GM23338 (cell line): ENCODE data around the gene RBM19. TPM values are rescaled to one million over a fixed set of nuclear protein-coding genes. Genes with fewer than 3 reads are reported as not detected.

ENCODE experiments used
- ATAC-seq: fragments of 200-7000 bp; cut with Tn5 transposase; 3 replicates; pipeline ENCODE4 v1.9.1; 2020
- DNase-seq: peaks from one replicate; pipeline ENCODE4 v3.0.0-alpha.2; 2015; ENCODE audit warnings: low spot score
- H2AFZ ChIP-seq: fragments of 200-600 bp; sonication (generic); 2 replicates; pipeline ENCODE4 v1.8.0; 2016; ENCODE audit warnings: antibody characterized with exemption, mild to moderate bottlenecking, moderate library complexity
- H3F3A ChIP-seq: fragments of 200-600 bp; sonication (generic); replicated peaks from 2 replicates; pipeline ENCODE4 v1.8.0; 2017; ENCODE audit warnings: antibody characterized with exemption, mixed run types, low read depth
- H3K27ac ChIP-seq: fragments of 200-600 bp; sonication (generic); 2 replicates; pipeline ENCODE4 v1.6.1; 2016; ENCODE audit warnings: low read depth
- H3K27me3 ChIP-seq: fragments of 200-600 bp; sonication (generic); 2 replicates; pipeline ENCODE4 v1.8.0; 2016; ENCODE audit warnings: mild to moderate bottlenecking, mixed run types, moderate library complexity; ENCODE audit not compliant: insufficient read depth
- H3K36me3 ChIP-seq: fragments of 200-600 bp; sonication (generic); 2 replicates; pipeline ENCODE4 v1.8.0; 2016; ENCODE audit warnings: mild to moderate bottlenecking; ENCODE audit not compliant: insufficient read depth
- H3K4me1 ChIP-seq: fragments of 200-600 bp; sonication (generic); 2 replicates; pipeline ENCODE4 v1.8.0; 2016; ENCODE audit warnings: mild to moderate bottlenecking, moderate library complexity; ENCODE audit not compliant: insufficient read depth
- H3K4me2 ChIP-seq: fragments of 200-600 bp; sonication (generic); 2 replicates; pipeline ENCODE4 v1.7.1; 2017; ENCODE audit warnings: mixed run types
- H3K4me3 ChIP-seq: fragments of 200-600 bp; sonication (generic); 2 replicates; pipeline ENCODE4 v1.6.1; 2016; ENCODE audit warnings: mixed run types
- H3K79me2 ChIP-seq: fragments of 200-600 bp; sonication (generic); replicated peaks from 2 replicates; pipeline ENCODE4 v1.8.0; 2017; ENCODE audit warnings: mild to moderate bottlenecking; ENCODE audit not compliant: insufficient read depth
- H3K9me2 ChIP-seq: fragments of 200-600 bp; sonication (generic); 2 replicates; pipeline ENCODE4 v1.8.0; 2017; ENCODE audit not compliant: insufficient read depth
- H4K20me1 ChIP-seq: fragments of 200-600 bp; sonication (generic); replicated peaks from 2 replicates; pipeline ENCODE4 v1.8.0; 2017; ENCODE audit warnings: mild to moderate bottlenecking; ENCODE audit not compliant: insufficient read depth
- H3K27ac Mint-ChIP-seq: 2 replicates; pipeline ENCODE4 v1.8.0; 2020; ENCODE audit warnings: inconsistent platforms, mild to moderate bottlenecking, moderate library complexity, mixed read lengths
- H3K27me3 Mint-ChIP-seq: 3 replicates; pipeline ENCODE4 v1.8.0; 2022; ENCODE audit warnings: low read depth, mild to moderate bottlenecking, moderate library complexity, mixed read lengths, inconsistent platforms; ENCODE audit not compliant: insufficient read depth, poor library complexity
- H3K36me3 Mint-ChIP-seq: 3 replicates; pipeline ENCODE4 v1.8.0; 2021; ENCODE audit warnings: low read depth, mild to moderate bottlenecking, inconsistent platforms, moderate library complexity, mixed read lengths
- H3K4me1 Mint-ChIP-seq: 3 replicates; pipeline ENCODE4 v1.8.0; 2020; ENCODE audit warnings: mild to moderate bottlenecking, inconsistent platforms, mixed read lengths
- H3K4me3 Mint-ChIP-seq: 3 replicates; pipeline ENCODE4 v1.8.0; 2021; ENCODE audit warnings: moderate library complexity, mild to moderate bottlenecking, inconsistent platforms, mixed read lengths
- H3K9me3 Mint-ChIP-seq: 3 replicates; pipeline ENCODE4 v1.8.0; 2020; ENCODE audit warnings: moderate library complexity, mild to moderate bottlenecking, inconsistent platforms, mixed read lengths
- CREB1 ChIP-seq: fragments of 250-450 bp; sonication (Bioruptor Pico); IDR thresholded peaks from 2 replicates; pipeline ENCODE4 v1.5.0; 2020; ENCODE audit warnings: low read depth, mild to moderate bottlenecking, moderate library complexity
- EZH2 ChIP-seq: fragments of 200-600 bp; sonication (generic); IDR thresholded peaks from one replicate; pipeline ENCODE4 v1.8.0; 2017; ENCODE audit warnings: antibody characterized with exemption, mild to moderate bottlenecking, low read depth; ENCODE audit not compliant: unreplicated experiment
- EZH2phosphoT487 ChIP-seq: fragments of 200-600 bp; sonication (generic); IDR thresholded peaks from one replicate; pipeline ENCODE4 v1.8.1; 2018; ENCODE audit warnings: antibody characterized with exemption; ENCODE audit not compliant: unreplicated experiment
- JUNB ChIP-seq: IDR thresholded peaks from one replicate; pipeline ENCODE4 v1.6.1; 2016; ENCODE audit warnings: antibody characterized with exemption; ENCODE audit not compliant: unreplicated experiment
- NANOG ChIP-seq: IDR thresholded peaks from 2 replicates; pipeline ENCODE4 v1.6.1; 2016; ENCODE audit warnings: antibody characterized with exemption, borderline replicate concordance
- POLR2AphosphoS5 ChIP-seq: IDR thresholded peaks from 2 replicates; pipeline ENCODE4 v1.6.1; 2016; ENCODE audit warnings: antibody characterized with exemption, low read depth
- STAT1 ChIP-seq: IDR thresholded peaks from one replicate; pipeline ENCODE4 v1.6.1; 2016; ENCODE audit warnings: antibody characterized with exemption; ENCODE audit not compliant: unreplicated experiment
- ZNF114 ChIP-seq: fragments of 250-450 bp; sonication (Bioruptor Pico); IDR thresholded peaks from 2 replicates; pipeline ENCODE4 v1.5.0; 2020; ENCODE audit warnings: mild to moderate bottlenecking, moderate library complexity
- ZNF331 ChIP-seq: fragments of 250-450 bp; sonication (Bioruptor Pico); IDR thresholded peaks from 2 replicates; pipeline ENCODE4 v1.5.0; 2020; ENCODE audit warnings: low read depth, mild to moderate bottlenecking, moderate library complexity
- polyA plus RNA-seq: library from polyadenylated mRNA; unstranded; fragments of >200 nt; fragmentation: Nextera tagmentation; extraction: Ambion mirVana; gene quantifications from 2 replicates; pipeline ENCODE4 v1.2.1, GENCODE V29; 2016
- total RNA-seq: library from RNA; depleted of rRNA; stranded (reverse); fragments of >200 nt; shearing (Covaris generic); gene quantifications from 2 replicates; pipeline ENCODE4 v1.2.3, GENCODE V29; 2014
- TF ChIP-seq, protein P1 (sequence below): IDR thresholded peaks from one replicate; pipeline ENCODE4 v1.6.1; 2018; ENCODE audit warnings: antibody characterized with exemption; ENCODE audit not compliant: unreplicated experiment
- TF ChIP-seq, protein P2 (sequence below), 2 experiments: fragments of 200-600 bp in 1 of 2; sonication (generic) in 1 of 2; conservative IDR thresholded peaks; 2 replicates each; pipeline versions ENCODE4 v1.5.1 to v1.6.1; 2016 to 2017; ENCODE audit warnings: antibody characterized with exemption in 2 of 2, low read depth in 2 of 2, mild to moderate bottlenecking in 2 of 2, moderate library complexity in 1 of 2
- TF ChIP-seq, protein P3 (sequence below): IDR thresholded peaks from 2 replicates; pipeline ENCODE4 v1.6.1; 2016; ENCODE audit warnings: antibody characterized with exemption
- TF ChIP-seq, protein P4 (sequence below): fragments of 250-450 bp; sonication (Bioruptor Pico); IDR thresholded peaks from 2 replicates; pipeline ENCODE4 v1.5.0; 2020; ENCODE audit warnings: mild to moderate bottlenecking, moderate library complexity

RBM19 gene
- total and polyA plus RNA-seq, 2 experiments from 2014 or later: 43.4 to 56.7 TPM

DNA sequence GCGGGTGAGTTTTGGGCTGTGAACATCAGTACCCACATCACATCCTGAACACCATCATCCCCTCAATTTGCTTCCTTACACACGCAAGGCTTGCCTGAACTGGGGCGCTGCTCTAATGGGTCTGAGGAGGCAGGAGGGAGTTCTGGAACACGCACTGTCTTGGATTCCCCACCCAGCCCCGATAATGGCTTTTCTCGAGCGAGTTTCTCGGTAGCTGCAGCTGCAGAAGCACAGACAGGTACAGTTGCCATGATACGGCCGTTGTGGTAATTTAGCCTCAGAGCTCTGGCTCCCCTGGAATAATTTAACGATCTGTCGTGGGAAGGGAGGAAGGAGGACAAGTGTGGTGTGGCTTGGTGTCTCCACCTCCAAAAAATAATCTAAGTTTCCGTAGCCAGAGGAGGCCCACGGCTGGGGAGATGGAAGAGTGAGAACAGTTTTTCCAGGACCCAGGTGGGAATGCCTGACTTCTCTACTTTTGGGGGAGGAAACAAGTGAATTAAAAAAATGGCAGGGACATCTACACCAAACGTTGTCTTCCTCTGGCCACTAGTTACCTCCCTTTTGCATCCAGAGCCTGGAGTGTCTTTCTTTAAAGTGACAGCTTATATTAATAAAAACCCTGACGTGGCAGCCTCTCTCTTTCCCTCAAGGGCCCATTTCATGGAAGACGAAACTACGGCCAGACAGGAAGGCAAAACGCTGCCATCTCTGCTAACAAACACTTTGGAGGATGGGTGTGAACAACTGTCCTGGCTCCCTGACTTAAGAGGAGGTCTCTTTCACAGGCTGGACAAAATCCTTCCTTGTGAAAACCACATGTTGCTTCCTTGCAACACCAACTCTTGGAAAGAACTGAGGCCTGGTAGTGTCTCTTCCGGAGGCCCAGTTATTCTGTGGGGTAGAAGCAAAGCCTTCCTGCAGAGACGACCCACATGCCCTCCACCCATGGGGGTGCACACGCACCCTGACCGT is 84.8 kb downstream of the RBM19 start:
- H3K4me1 Mint-ChIP-seq: 0 out of 3 replicates have a peak, but pooled peaks cover 3% of the 10 kb centered on the region
- H3K4me3 ChIP-seq: no peak overlapping the region
- no peak for TF ChIP-seq STAT1
- TF ChIP-seq POLR2AphosphoS5: no peak
- TF ChIP-seq, protein P1, sequence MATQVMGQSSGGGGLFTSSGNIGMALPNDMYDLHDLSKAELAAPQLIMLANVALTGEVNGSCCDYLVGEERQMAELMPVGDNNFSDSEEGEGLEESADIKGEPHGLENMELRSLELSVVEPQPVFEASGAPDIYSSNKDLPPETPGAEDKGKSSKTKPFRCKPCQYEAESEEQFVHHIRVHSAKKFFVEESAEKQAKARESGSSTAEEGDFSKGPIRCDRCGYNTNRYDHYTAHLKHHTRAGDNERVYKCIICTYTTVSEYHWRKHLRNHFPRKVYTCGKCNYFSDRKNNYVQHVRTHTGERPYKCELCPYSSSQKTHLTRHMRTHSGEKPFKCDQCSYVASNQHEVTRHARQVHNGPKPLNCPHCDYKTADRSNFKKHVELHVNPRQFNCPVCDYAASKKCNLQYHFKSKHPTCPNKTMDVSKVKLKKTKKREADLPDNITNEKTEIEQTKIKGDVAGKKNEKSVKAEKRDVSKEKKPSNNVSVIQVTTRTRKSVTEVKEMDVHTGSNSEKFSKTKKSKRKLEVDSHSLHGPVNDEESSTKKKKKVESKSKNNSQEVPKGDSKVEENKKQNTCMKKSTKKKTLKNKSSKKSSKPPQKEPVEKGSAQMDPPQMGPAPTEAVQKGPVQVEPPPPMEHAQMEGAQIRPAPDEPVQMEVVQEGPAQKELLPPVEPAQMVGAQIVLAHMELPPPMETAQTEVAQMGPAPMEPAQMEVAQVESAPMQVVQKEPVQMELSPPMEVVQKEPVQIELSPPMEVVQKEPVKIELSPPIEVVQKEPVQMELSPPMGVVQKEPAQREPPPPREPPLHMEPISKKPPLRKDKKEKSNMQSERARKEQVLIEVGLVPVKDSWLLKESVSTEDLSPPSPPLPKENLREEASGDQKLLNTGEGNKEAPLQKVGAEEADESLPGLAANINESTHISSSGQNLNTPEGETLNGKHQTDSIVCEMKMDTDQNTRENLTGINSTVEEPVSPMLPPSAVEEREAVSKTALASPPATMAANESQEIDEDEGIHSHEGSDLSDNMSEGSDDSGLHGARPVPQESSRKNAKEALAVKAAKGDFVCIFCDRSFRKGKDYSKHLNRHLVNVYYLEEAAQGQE: no peak
- TF ChIP-seq JUNB: no peak
- TF ChIP-seq, protein P2, sequence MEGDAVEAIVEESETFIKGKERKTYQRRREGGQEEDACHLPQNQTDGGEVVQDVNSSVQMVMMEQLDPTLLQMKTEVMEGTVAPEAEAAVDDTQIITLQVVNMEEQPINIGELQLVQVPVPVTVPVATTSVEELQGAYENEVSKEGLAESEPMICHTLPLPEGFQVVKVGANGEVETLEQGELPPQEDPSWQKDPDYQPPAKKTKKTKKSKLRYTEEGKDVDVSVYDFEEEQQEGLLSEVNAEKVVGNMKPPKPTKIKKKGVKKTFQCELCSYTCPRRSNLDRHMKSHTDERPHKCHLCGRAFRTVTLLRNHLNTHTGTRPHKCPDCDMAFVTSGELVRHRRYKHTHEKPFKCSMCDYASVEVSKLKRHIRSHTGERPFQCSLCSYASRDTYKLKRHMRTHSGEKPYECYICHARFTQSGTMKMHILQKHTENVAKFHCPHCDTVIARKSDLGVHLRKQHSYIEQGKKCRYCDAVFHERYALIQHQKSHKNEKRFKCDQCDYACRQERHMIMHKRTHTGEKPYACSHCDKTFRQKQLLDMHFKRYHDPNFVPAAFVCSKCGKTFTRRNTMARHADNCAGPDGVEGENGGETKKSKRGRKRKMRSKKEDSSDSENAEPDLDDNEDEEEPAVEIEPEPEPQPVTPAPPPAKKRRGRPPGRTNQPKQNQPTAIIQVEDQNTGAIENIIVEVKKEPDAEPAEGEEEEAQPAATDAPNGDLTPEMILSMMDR (conservative IDR thresholded peaks at IDR 0.05; ENCODE audit: low read depth in 2 of 2): no peak
- no peak for TF ChIP-seq CREB1 (CRISPR knock-in tag)
- TF ChIP-seq EZH2: no peak
- TF ChIP-seq, protein P3, sequence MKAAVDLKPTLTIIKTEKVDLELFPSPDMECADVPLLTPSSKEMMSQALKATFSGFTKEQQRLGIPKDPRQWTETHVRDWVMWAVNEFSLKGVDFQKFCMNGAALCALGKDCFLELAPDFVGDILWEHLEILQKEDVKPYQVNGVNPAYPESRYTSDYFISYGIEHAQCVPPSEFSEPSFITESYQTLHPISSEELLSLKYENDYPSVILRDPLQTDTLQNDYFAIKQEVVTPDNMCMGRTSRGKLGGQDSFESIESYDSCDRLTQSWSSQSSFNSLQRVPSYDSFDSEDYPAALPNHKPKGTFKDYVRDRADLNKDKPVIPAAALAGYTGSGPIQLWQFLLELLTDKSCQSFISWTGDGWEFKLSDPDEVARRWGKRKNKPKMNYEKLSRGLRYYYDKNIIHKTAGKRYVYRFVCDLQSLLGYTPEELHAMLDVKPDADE: no peak
- no peak for TF ChIP-seq ZNF331
- TF ChIP-seq ZNF114 (CRISPR knock-in tag): no peak
- TF ChIP-seq, protein P4, sequence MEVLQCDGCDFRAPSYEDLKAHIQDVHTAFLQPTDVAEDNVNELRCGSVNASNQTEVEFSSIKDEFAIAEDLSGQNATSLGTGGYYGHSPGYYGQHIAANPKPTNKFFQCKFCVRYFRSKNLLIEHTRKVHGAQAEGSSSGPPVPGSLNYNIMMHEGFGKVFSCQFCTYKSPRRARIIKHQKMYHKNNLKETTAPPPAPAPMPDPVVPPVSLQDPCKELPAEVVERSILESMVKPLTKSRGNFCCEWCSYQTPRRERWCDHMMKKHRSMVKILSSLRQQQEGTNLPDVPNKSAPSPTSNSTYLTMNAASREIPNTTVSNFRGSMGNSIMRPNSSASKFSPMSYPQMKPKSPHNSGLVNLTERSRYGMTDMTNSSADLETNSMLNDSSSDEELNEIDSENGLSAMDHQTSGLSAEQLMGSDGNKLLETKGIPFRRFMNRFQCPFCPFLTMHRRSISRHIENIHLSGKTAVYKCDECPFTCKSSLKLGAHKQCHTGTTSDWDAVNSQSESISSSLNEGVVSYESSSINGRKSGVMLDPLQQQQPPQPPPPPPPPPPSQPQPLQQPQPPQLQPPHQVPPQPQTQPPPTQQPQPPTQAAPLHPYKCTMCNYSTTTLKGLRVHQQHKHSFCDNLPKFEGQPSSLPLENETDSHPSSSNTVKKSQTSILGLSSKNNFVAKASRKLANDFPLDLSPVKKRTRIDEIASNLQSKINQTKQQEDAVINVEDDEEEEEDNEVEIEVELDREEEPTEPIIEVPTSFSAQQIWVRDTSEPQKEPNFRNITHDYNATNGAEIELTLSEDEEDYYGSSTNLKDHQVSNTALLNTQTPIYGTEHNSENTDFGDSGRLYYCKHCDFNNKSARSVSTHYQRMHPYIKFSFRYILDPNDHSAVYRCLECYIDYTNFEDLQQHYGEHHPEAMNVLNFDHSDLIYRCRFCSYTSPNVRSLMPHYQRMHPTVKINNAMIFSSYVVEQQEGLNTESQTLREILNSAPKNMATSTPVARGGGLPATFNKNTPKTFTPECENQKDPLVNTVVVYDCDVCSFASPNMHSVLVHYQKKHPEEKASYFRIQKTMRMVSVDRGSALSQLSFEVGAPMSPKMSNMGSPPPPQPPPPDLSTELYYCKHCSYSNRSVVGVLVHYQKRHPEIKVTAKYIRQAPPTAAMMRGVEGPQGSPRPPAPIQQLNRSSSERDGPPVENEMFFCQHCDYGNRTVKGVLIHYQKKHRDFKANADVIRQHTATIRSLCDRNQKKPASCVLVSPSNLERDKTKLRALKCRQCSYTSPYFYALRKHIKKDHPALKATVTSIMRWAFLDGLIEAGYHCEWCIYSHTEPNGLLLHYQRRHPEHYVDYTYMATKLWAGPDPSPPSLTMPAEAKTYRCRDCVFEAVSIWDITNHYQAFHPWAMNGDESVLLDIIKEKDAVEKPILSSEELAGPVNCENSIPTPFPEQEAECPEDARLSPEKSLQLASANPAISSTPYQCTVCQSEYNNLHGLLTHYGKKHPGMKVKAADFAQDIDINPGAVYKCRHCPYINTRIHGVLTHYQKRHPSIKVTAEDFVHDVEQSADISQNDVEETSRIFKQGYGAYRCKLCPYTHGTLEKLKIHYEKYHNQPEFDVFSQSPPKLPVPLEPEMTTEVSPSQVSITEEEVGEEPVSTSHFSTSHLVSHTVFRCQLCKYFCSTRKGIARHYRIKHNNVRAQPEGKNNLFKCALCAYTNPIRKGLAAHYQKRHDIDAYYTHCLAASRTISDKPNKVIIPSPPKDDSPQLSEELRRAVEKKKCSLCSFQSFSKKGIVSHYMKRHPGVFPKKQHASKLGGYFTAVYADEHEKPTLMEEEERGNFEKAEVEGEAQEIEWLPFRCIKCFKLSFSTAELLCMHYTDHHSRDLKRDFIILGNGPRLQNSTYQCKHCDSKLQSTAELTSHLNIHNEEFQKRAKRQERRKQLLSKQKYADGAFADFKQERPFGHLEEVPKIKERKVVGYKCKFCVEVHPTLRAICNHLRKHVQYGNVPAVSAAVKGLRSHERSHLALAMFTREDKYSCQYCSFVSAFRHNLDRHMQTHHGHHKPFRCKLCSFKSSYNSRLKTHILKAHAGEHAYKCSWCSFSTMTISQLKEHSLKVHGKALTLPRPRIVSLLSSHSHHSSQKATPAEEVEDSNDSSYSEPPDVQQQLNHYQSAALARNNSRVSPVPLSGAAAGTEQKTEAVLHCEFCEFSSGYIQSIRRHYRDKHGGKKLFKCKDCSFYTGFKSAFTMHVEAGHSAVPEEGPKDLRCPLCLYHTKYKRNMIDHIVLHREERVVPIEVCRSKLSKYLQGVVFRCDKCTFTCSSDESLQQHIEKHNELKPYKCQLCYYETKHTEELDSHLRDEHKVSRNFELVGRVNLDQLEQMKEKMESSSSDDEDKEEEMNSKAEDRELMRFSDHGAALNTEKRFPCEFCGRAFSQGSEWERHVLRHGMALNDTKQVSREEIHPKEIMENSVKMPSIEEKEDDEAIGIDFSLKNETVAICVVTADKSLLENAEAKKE (CRISPR knock-in tag): no peak
- TF ChIP-seq NANOG: no peak
- no peak for TF ChIP-seq EZH2phosphoT487
- peak overlapping the region; percentile 41 for H3K27ac Mint-ChIP-seq
- no peaks in the 10 kb centered on the region for H4K20me1 ChIP-seq
- H3K4me1 ChIP-seq: no peaks in the 10 kb centered on the region
- no peaks in the 10 kb centered on the region for H3K9me2 ChIP-seq
- no peaks in the 10 kb centered on the region for H3F3A ChIP-seq
- no peak overlapping the region for H3K27ac ChIP-seq
- H3K36me3 Mint-ChIP-seq: peaks cover 34% of the 10 kb centered on the region
- no peaks in the 10 kb centered on the region for H3K27me3 ChIP-seq
- H3K9me3 Mint-ChIP-seq: peaks cover 6% of the 10 kb centered on the region; the same call in 2 of the 3 replicates
- no peaks in the 10 kb centered on the region for H3K79me2 ChIP-seq
- no peak overlapping the region for H2AFZ ChIP-seq
- H3K4me2 ChIP-seq: no peak overlapping the region
- peaks cover 3% of the 10 kb centered on the region for H3K27me3 Mint-ChIP-seq
- H3K36me3 ChIP-seq: no peaks in the 10 kb centered on the region
- no peak overlapping the region for H3K4me3 Mint-ChIP-seq
- no peak for DNase-seq
- no peak for ATAC-seq
